K562 (cell line): ENCODE data around the gene PTPRG. TPM values are rescaled to one million over a fixed set of nuclear protein-coding genes. Genes with fewer than 3 reads are reported as not detected.

Experiments used
- CHD2 ChIP-seq: IDR thresholded peaks from 2 replicates; pipeline ENCODE4 v1.6.1; 2011; ENCODE audit warnings: low read depth, low read length
- EP400 ChIP-seq: fragments of 450-650 bp; IDR thresholded peaks from 2 replicates; pipeline ENCODE4 v1.6.1; 2017; ENCODE audit warnings: antibody characterized with exemption, mild to moderate bottlenecking, moderate library complexity
- KDM1A ChIP-seq, 2 experiments: fragments of 450-650 bp; IDR thresholded peaks; 2 replicates each; pipeline ENCODE4 v1.6.1; 2016; ENCODE audit warnings: mild to moderate bottlenecking in 2 of 2
- MCM2 ChIP-seq: fragments of 450-650 bp; IDR thresholded peaks from 2 replicates; pipeline ENCODE4 v1.6.1; 2017; ENCODE audit warnings: low read depth, mild to moderate bottlenecking
- ZNF766 ChIP-seq: fragments of 200-800 bp; sonication (Bioruptor generic); conservative IDR thresholded peaks from 2 replicates; pipeline ENCODE4 v1.6.1; 2016; ENCODE audit warnings: missing genetic modification characterization, missing compliant biosample characterization
- ZSCAN32 ChIP-seq: fragments of 450-650 bp; formaldehyde crosslinking; IDR thresholded peaks from 2 replicates; pipeline ENCODE4 v1.4.0; 2020; ENCODE audit warnings: mild to moderate bottlenecking, moderate library complexity
- polyA plus RNA-seq, 8 experiments: library from polyadenylated mRNA; depleted of rRNA in 4 of 8; stranded (reverse) in 5 of 8; unstranded in 3 of 8; fragments of >200 nt; fragmentation: Nextera tagmentation in 2 of 8; fragmentation: Illumina TruSeq in 1 of 8; extraction: Ambion mirVana in 2 of 8; extraction: Trizol in 1 of 8; gene quantifications; 2 replicates each; pipeline versions ENCODE4 v1.2.1 to v1.2.3, GENCODE V29; 2011 to 2014; ENCODE audit warnings: inconsistent platforms in 1 of 8, missing spikeins in 1 of 8
- total RNA-seq, 7 experiments: library from RNA; depleted of rRNA in 6 of 7; stranded (reverse); fragments of >200 nt in 6 of 7; fragmentation: Illumina TruSeq in 2 of 7; extraction: Trizol in 2 of 7; gene quantifications; 2 replicates each; pipeline versions ENCODE4 v1.2.1 to v1.2.3, GENCODE V29; 2011 to 2021; ENCODE audit warnings: low replicate concordance in 1 of 7
- TF ChIP-seq, protein P1 (sequence below): fragments of 200-600 bp; sonication (generic); IDR thresholded peaks from one replicate; pipeline ENCODE4 v1.6.1; 2012; ENCODE audit warnings: mild to moderate bottlenecking, low read depth, low read length, inconsistent platforms
- TF ChIP-seq, protein P2 (sequence below): fragments of 200-800 bp; sonication (Bioruptor generic); IDR thresholded peaks from 2 replicates; pipeline ENCODE4 v1.6.1; 2017; ENCODE audit warnings: missing genetic modification characterization, missing compliant biosample characterization
- TF ChIP-seq, protein P3 (sequence below): fragments of 250-450 bp; sonication (Bioruptor Pico); IDR thresholded peaks from 2 replicates; pipeline ENCODE4 v1.8.0; 2022; ENCODE audit warnings: inconsistent platforms, mild to moderate bottlenecking, moderate library complexity, borderline replicate concordance
- TF ChIP-seq, protein P4 (sequence below), 2 experiments: IDR thresholded peaks; 2 replicates each; pipeline ENCODE4 v1.6.1; 2011; ENCODE audit warnings: borderline replicate concordance in 1 of 2, control low read depth in 1 of 2, low read depth in 1 of 2, low read length in 1 of 2, mild to moderate bottlenecking in 1 of 2, mixed read lengths in 1 of 2, moderate library complexity in 1 of 2; ENCODE audit not compliant: insufficient read depth in 1 of 2, insufficient read length in 1 of 2, poor library complexity in 1 of 2, severe bottlenecking in 1 of 2; ENCODE audit errors: extremely low read depth in 1 of 2
- TF ChIP-seq, protein P5 (sequence below): fragments of 450-650 bp; conservative IDR thresholded peaks from 2 replicates; pipeline ENCODE4 v1.6.1; 2016; ENCODE audit warnings: missing genetic modification characterization, low read depth, mild to moderate bottlenecking, control low read depth, missing compliant biosample characterization

Gene PTPRG
- total and polyA plus RNA-seq, 9 of the 15 experiments (the other 6 are each of a cell fraction or from before 2014, with no cell fraction given) = 0.16 TPM; not detected in 8

DNA sequence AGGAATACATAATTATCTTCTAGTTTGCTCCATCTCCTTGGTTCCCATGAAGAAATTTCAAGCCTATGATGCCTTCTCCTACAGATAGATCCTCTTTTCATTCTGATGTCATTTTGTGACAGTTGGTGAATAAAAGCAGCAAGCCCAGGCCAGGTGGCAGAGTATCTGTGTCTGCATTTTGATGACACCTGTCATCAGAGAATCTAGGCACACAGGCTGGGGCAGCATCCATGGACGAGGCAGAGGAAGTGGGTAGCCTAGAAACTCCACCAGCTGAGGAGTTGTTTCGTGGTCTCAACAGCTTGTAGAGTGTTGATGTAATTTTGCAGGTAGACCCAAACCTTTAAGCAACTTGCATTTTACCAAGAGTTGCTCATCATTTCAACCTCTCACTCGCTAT is 542.2 kb downstream of the PTPRG start (continued):
- TF ChIP-seq, protein P1, sequence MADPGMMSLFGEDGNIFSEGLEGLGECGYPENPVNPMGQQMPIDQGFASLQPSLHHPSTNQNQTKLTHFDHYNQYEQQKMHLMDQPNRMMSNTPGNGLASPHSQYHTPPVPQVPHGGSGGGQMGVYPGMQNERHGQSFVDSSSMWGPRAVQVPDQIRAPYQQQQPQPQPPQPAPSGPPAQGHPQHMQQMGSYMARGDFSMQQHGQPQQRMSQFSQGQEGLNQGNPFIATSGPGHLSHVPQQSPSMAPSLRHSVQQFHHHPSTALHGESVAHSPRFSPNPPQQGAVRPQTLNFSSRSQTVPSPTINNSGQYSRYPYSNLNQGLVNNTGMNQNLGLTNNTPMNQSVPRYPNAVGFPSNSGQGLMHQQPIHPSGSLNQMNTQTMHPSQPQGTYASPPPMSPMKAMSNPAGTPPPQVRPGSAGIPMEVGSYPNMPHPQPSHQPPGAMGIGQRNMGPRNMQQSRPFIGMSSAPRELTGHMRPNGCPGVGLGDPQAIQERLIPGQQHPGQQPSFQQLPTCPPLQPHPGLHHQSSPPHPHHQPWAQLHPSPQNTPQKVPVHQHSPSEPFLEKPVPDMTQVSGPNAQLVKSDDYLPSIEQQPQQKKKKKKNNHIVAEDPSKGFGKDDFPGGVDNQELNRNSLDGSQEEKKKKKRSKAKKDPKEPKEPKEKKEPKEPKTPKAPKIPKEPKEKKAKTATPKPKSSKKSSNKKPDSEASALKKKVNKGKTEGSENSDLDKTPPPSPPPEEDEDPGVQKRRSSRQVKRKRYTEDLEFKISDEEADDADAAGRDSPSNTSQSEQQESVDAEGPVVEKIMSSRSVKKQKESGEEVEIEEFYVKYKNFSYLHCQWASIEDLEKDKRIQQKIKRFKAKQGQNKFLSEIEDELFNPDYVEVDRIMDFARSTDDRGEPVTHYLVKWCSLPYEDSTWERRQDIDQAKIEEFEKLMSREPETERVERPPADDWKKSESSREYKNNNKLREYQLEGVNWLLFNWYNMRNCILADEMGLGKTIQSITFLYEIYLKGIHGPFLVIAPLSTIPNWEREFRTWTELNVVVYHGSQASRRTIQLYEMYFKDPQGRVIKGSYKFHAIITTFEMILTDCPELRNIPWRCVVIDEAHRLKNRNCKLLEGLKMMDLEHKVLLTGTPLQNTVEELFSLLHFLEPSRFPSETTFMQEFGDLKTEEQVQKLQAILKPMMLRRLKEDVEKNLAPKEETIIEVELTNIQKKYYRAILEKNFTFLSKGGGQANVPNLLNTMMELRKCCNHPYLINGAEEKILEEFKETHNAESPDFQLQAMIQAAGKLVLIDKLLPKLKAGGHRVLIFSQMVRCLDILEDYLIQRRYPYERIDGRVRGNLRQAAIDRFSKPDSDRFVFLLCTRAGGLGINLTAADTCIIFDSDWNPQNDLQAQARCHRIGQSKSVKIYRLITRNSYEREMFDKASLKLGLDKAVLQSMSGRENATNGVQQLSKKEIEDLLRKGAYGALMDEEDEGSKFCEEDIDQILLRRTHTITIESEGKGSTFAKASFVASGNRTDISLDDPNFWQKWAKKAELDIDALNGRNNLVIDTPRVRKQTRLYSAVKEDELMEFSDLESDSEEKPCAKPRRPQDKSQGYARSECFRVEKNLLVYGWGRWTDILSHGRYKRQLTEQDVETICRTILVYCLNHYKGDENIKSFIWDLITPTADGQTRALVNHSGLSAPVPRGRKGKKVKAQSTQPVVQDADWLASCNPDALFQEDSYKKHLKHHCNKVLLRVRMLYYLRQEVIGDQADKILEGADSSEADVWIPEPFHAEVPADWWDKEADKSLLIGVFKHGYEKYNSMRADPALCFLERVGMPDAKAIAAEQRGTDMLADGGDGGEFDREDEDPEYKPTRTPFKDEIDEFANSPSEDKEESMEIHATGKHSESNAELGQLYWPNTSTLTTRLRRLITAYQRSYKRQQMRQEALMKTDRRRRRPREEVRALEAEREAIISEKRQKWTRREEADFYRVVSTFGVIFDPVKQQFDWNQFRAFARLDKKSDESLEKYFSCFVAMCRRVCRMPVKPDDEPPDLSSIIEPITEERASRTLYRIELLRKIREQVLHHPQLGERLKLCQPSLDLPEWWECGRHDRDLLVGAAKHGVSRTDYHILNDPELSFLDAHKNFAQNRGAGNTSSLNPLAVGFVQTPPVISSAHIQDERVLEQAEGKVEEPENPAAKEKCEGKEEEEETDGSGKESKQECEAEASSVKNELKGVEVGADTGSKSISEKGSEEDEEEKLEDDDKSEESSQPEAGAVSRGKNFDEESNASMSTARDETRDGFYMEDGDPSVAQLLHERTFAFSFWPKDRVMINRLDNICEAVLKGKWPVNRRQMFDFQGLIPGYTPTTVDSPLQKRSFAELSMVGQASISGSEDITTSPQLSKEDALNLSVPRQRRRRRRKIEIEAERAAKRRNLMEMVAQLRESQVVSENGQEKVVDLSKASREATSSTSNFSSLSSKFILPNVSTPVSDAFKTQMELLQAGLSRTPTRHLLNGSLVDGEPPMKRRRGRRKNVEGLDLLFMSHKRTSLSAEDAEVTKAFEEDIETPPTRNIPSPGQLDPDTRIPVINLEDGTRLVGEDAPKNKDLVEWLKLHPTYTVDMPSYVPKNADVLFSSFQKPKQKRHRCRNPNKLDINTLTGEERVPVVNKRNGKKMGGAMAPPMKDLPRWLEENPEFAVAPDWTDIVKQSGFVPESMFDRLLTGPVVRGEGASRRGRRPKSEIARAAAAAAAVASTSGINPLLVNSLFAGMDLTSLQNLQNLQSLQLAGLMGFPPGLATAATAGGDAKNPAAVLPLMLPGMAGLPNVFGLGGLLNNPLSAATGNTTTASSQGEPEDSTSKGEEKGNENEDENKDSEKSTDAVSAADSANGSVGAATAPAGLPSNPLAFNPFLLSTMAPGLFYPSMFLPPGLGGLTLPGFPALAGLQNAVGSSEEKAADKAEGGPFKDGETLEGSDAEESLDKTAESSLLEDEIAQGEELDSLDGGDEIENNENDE = no peak
- TF ChIP-seq MCM2 = no peak
- TF ChIP-seq ZSCAN32 (CRISPR knock-in tag) = no peak
- no peak for TF ChIP-seq KDM1A (IDR thresholded peaks at IDR 0.05)
- TF ChIP-seq, protein P2, sequence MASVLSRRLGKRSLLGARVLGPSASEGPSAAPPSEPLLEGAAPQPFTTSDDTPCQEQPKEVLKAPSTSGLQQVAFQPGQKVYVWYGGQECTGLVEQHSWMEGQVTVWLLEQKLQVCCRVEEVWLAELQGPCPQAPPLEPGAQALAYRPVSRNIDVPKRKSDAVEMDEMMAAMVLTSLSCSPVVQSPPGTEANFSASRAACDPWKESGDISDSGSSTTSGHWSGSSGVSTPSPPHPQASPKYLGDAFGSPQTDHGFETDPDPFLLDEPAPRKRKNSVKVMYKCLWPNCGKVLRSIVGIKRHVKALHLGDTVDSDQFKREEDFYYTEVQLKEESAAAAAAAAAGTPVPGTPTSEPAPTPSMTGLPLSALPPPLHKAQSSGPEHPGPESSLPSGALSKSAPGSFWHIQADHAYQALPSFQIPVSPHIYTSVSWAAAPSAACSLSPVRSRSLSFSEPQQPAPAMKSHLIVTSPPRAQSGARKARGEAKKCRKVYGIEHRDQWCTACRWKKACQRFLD (CRISPR knock-in tag) = no peak
- TF ChIP-seq, protein P3, sequence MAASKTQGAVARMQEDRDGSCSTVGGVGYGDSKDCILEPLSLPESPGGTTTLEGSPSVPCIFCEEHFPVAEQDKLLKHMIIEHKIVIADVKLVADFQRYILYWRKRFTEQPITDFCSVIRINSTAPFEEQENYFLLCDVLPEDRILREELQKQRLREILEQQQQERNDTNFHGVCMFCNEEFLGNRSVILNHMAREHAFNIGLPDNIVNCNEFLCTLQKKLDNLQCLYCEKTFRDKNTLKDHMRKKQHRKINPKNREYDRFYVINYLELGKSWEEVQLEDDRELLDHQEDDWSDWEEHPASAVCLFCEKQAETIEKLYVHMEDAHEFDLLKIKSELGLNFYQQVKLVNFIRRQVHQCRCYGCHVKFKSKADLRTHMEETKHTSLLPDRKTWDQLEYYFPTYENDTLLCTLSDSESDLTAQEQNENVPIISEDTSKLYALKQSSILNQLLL (CRISPR knock-in tag) = no peak
- no peak for TF ChIP-seq CHD2
- TF ChIP-seq, protein P4, sequence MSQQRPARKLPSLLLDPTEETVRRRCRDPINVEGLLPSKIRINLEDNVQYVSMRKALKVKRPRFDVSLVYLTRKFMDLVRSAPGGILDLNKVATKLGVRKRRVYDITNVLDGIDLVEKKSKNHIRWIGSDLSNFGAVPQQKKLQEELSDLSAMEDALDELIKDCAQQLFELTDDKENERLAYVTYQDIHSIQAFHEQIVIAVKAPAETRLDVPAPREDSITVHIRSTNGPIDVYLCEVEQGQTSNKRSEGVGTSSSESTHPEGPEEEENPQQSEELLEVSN (IDR thresholded peaks at IDR 0.05; ENCODE audit: borderline replicate concordance in 1 of 2, extremely low read depth in 1 of 2, insufficient read depth in 1 of 2, insufficient read length in 1 of 2, low read depth in 1 of 2, low read length in 1 of 2, poor library complexity in 1 of 2, severe bottlenecking in 1 of 2) = no peak
- TF ChIP-seq ZNF766 (CRISPR knock-in tag) = no peak
- TF ChIP-seq, protein P5, sequence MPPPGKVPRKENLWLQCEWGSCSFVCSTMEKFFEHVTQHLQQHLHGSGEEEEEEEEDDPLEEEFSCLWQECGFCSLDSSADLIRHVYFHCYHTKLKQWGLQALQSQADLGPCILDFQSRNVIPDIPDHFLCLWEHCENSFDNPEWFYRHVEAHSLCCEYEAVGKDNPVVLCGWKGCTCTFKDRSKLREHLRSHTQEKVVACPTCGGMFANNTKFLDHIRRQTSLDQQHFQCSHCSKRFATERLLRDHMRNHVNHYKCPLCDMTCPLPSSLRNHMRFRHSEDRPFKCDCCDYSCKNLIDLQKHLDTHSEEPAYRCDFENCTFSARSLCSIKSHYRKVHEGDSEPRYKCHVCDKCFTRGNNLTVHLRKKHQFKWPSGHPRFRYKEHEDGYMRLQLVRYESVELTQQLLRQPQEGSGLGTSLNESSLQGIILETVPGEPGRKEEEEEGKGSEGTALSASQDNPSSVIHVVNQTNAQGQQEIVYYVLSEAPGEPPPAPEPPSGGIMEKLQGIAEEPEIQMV (tag) = no peak
- no peak for TF ChIP-seq EP400
